K562 (cell line): ENCODE results near the gene TRANK1. TPM values are rescaled to one million over a fixed set of nuclear protein-coding genes. Genes with fewer than 3 reads are reported as not detected.
A peak's percentile ranks its signal among the peaks of the same experiment; 100 is the strongest.

ENCODE experiments used
- CSDE1 ChIP-seq, 2 experiments: fragments of 450-650 bp; IDR thresholded peaks; 2 replicates each; pipeline ENCODE4 v1.6.1; 2016; ENCODE audit warnings: mild to moderate bottlenecking in 1 of 2
- E2F8 ChIP-seq: fragments of 450-650 bp; IDR thresholded peaks from 2 replicates; pipeline ENCODE4 v1.7.1; 2018; ENCODE audit warnings: mild to moderate bottlenecking, low read depth; ENCODE audit not compliant: partially characterized antibody
- JUN ChIP-seq, 2 experiments: sonication (generic) in 1 of 2; formaldehyde crosslinking in 1 of 2; IDR thresholded peaks; 2 replicates each; pipeline versions ENCODE4 v1.6.1 to v1.8.0; 2012 to 2022; ENCODE audit warnings: borderline replicate concordance in 2 of 2, mild to moderate bottlenecking in 2 of 2, improper control_type of control experiment in 1 of 2, low read depth in 1 of 2, low read length in 1 of 2, missing genetic modification reagents in 1 of 2
- PRDM10 ChIP-seq: fragments of 450-650 bp; IDR thresholded peaks from 2 replicates; pipeline ENCODE4 v1.6.1; 2018; ENCODE audit not compliant: partially characterized antibody
- THRAP3 ChIP-seq: fragments of 450-650 bp; IDR thresholded peaks from 2 replicates; pipeline ENCODE4 v1.6.1; 2016; ENCODE audit warnings: mild to moderate bottlenecking, inconsistent platforms, borderline replicate concordance
- U2AF1 ChIP-seq: fragments of 200-400 bp; formaldehyde crosslinking; optimal IDR thresholded peaks from 2 replicates; pipeline ENCODE3; 2017; ENCODE audit warnings: mild to moderate bottlenecking, low read depth, low read length, moderate library complexity
- polyA plus RNA-seq, 8 experiments: library from polyadenylated mRNA; depleted of rRNA in 4 of 8; stranded (reverse) in 5 of 8; unstranded in 3 of 8; fragments of >200 nt; fragmentation: Nextera tagmentation in 2 of 8; fragmentation: Illumina TruSeq in 1 of 8; extraction: Ambion mirVana in 2 of 8; extraction: Trizol in 1 of 8; gene quantifications; 2 replicates each; pipeline versions ENCODE4 v1.2.1 to v1.2.3, GENCODE V29; 2011 to 2014; ENCODE audit warnings: inconsistent platforms in 1 of 8, missing spikeins in 1 of 8
- total RNA-seq, 7 experiments: library from RNA; depleted of rRNA in 6 of 7; stranded (reverse); fragments of >200 nt in 6 of 7; fragmentation: Illumina TruSeq in 2 of 7; extraction: Trizol in 2 of 7; gene quantifications; 2 replicates each; pipeline versions ENCODE4 v1.2.1 to v1.2.3, GENCODE V29; 2011 to 2021; ENCODE audit warnings: low replicate concordance in 1 of 7
- TF ChIP-seq, protein P1 (sequence below): sonication (generic); formaldehyde crosslinking; IDR thresholded peaks from 2 replicates; pipeline ENCODE4 v1.5.0; 2020; ENCODE audit warnings: missing genetic modification reagents

Gene TRANK1
- total and polyA plus RNA-seq, 9 of the 15 experiments (the other 6 are each of a cell fraction or from before 2014, with no cell fraction given): 0.41 to 5.3 (median 2.1) TPM

DNA sequence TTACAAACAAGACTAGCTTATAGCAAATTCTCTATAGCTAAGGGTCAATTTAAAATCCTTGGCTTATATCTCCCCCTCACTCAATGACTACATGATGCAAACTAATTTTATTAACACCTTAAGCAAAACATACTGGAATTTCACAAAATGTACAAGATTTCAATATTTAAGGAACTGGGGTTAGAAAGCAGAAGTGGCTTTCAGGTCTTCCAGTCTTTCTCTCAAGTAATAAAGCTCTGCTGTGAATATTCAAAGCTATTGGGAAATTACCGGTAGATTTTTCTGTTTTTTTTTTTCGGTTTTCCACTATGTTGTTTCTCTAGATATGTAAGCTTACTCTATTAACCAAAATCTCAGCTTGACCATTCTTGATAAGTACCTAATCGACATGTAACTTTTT lies 44.2 kb upstream of the TRANK1 start (continued):
- TF ChIP-seq JUN (IDR thresholded peaks at IDR 0.05; ENCODE audit: borderline replicate concordance, low read depth, low read length) (no peak), JUN (CRISPR knock-in tag; IDR thresholded peaks at IDR 0.05; ENCODE audit: borderline replicate concordance) (no peak), U2AF1 (no peak), CSDE1 (IDR thresholded peaks at IDR 0.05) (no peak), E2F8 (peak; percentile 28), PRDM10 (no peak), THRAP3 (no peak)
- TF ChIP-seq, protein P1, sequence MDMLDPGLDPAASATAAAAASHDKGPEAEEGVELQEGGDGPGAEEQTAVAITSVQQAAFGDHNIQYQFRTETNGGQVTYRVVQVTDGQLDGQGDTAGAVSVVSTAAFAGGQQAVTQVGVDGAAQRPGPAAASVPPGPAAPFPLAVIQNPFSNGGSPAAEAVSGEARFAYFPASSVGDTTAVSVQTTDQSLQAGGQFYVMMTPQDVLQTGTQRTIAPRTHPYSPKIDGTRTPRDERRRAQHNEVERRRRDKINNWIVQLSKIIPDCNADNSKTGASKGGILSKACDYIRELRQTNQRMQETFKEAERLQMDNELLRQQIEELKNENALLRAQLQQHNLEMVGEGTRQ (CRISPR knock-in tag): no peak
- TF ChIP-seq, all 486 proteins: peak for 3
